T-helper 2 cell (primary cell): Measurements from ENCODE around the gene TMEM245.
"Not testable (repeated sequence)": the region's sequence is repeated elsewhere in the genome, so short reads cannot be mapped to it uniquely, and the experiment has no call there.

Experiments
- DNase-seq, 5 experiments: peaks; one replicate each; pipeline versions ENCODE4 v3.0.0 to v3.0.0-alpha.2; 2012 to 2022

TMEM245 gene

DNA sequence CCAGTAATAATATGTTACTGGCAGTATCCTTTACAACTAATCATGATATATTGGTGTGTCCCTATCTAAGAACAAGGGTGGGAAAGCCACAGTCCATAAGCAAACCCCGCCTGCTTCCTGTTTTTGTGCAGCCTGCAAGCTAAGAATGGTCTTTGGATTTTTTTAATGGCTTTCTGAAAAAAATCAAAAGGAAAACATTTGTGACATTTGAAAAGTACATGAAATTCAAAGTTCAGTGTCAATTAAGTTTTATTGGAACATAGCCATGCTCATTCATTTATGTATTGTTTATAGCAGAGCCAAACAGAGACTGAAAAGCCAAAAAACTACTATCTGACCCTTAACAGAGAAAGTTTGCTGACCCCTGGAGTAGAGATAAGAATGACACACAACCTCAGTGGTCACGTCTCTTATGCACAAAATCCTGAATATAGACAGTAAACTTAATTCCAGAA lies 12.8 kb upstream of the TMEM245 start:
- no peak for DNase-seq

DNA sequence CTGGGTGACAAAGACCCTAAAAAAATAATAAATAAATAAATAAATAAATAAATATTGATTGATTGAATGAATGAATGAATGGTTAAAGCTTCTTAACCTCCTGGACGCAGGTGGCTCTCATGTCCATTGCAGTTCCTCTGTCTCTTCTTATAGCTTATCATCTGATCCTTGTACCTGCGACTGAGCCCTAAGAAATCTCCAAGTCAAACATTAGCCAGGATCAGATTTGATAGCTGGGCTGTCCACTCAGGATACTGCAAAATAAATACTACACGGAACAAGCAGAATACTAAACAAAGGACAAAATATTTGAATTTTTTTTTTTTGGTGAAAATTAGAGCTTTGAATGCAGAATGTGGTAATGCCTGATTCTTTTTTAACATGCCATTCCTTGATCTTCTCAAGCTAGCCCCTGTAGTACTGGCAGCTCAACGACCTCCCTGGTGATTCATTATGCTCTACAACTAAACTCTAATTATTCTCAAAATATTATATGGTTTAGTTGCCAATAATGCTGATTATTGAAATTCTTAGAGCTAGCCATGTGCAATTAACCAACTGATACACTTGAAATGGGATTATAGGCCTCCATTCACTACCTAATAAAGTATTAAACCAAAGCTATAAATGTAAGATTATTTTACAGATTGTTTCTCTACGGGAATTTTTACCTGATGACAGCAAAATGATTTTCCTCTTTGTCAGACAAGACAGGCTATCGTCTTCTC lies 9.9 kb upstream of the TMEM245 start:
- DNase-seq = no peak

DNA sequence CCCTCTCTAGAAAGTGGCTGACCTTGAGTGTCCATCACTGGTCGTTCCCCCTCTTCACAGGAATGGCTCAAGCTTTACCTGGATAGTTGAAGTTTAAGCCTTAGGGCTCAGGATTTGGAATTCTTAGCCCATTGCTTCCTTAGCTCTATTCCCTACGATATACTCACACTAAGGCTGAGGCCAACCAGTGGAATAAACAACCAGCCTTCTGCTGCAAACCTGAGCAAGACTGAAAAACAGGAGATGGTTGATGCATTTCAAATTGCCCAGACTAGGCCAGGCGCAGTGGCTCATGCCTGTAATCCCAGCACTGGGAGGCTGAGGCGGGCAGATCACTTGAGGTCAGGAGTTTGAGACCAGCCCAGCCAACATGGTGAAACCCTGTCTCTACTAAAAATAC lies 6.9 kb upstream of the TMEM245 start:
- DNase-seq = not testable (repeated sequence)

DNA sequence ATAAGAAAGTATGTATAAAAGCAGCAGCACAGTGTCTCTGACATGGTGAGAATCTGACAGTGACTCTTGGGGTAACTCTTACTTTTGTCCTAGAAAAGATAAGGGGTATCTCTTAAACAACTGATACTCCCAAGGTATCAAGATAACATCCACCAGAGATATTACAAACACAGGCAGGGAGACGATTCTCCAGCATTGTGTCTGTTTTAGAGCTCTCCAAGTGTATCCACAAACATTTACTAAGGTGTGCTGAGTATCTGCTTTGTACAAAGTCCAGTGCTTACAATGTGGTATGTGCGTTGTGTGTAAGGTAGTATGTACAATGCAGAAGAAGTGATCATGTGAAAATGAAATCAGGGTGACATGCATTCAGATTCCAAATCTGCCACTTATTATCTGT lies 4.4 kb upstream of the TMEM245 start:
- no peak for DNase-seq

DNA sequence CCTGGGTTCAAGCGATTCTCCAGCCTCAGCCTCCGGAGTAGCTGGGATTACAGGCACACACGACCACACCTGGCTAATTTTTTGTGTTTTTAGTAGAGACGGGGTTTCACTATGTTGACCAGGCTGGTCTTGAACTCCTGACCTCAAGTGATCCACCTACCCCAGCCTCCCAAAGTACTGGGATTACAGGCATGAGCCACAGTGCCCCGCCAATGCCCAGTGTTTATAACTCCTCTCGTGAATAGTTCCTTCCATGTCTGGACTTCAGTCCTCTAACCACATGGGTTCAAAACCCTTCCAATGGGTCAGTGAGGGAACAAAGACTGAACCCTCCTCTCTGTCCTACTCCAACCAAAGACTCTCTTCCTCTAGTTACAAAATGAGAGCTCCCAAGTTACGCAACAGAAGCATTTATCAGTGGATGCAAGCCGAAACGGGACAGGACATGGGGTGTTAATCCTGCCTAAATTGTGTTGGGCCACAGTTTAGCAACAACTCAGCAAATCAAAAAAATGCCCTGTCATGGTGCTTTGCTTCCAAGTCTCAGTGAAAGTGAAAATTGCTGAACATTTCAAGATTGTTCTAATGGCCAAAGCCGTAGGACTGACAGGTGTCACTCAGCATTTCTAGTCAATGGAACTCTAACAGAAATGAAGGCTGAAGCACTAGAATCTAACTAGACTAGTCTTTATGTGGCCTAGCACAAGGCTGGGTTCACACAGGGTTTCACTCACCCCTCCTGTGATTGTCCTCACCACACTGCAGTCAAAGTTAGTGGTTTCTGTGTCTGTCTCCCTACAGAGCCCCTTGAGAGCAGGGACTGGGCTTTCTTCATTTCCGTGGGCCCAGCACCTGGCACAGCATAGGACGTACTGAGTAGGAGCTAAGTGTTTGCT lies 3.2 kb upstream of the TMEM245 start:
- no peak for DNase-seq

DNA sequence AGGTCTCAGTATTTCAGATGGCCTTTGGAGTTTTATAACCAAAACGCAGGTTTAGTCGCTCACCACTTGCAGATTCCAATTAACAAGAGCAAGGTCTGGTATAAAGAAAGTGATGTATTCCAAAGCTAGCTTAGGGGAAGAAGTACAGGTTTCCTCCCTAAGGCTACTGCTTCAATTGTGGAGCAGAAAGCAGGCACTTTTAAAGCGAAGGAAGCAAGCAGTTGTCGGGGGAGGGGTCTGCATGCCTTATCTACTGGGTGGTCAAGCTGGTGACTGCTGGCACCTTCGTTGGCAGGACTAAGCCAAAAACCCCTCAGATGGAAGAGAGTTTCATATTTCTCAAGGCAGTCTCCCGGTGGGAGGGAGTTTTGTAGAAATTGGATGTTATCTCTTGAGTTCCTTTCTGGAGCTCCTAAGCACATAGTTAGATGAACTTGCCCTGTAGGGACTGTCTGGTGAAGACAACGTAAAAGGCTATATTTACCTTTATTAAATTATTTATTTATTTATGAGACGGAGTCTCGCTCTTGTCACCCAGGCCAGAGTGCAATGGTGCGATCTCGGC lies 1.6 kb upstream of the TMEM245 start:
- no peak for DNase-seq

DNA sequence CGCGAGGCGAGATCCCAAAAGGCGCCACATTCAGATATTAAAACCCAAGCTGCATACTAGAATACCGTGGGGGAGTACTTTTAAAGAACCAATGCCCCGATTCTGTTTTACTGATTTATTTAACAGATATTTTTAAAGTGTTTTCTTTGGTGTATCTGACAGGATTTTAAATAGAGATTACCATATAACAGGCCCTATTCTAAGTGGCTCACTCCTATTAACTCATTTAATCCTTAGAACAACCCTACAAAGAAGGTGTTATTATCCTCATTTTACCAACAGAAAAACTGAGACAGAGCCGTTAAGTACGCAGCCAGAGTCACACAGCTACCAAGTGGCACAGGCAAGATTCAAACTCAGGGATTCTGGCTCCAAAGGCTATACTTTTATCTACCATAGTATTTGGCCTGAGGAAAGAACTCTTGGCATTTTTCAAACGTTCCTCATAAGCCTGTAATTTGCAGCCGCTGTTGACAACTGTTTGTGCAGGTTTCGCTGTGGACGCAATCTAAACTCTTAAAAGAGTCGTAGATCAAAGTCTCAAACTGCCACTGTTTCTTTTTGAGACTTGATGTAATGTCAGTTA lies 550 bp upstream of the TMEM245 start:
- DNase-seq = no peak

DNA sequence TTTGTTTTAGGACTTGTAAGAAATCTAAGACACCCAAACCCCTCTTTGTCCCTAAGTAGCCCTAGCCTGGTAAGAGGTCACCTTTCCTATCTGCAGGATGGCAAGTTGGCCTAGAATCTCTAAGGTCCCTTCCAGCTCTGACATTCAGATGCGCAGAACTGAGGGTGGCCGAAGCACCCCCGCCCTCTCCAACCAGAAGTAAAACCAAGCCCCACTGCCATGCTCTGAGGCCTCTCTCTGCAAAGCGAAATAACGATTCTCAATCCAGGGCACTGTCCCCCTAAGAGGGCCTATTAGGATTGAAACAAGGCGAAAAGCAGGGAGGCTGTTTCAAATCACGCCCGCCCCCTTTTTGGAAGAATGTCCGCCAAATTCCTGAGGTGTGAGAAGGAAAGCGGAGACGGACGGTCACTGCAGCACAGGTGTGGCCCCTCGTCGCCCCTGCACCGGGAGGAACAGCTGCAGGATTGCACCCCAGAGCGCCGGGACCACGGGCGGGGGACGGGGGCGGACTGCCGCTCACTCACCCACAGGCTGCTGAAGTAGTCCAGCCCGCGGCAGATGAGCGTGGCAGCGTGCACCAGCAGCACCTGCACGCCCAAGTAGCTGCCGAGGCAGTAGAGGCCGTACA lies 824 bp downstream of the TMEM245 start:
- DNase-seq = peak in 1 of 5 experiments; percentile 34

DNA sequence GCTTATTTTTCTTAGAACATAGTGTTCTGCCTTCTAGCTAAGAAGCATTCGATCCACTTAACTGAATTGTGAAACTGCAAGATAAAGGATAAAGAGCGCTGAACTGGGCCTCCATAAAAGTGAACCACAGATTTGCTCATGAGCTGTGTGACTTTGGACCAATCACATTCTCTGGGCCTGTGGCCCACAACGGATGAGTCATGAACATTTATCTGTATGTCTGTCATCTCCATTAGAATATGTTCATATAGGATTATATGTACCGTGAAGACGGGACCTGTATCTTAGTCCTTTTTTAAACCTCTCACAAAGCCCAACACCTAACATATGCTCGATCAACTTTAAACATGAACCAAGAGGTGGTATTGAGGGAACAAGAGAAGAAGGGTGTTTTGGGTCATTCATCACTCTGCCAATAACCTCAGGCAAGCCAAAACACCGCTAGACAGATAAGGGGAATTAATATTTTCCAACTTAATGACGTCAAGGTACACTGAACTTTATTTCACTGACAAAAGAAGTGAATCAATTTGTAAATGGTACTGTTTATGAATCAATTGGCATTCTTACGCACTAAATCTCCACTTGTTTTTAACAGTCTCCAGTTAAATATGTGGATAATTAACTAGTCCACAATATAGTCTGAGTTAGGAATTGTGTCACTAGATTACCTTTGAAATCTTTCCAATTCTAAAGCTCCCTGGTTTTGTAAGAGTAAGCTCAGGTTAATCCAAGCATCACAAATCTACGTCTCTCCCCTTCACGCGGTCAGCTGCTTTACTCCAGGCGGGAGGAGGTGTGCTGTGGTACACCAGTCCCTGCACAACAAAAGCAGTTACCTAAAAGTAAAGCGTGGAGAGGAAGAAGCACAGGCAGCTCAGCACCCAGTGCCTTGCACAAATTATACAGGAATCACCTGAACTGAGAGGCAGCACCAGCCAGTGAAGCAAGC lies 1.6 kb downstream of the TMEM245 start:
- peak in 3 of 5 experiments; percentile 26 to 89 (median 30) for DNase-seq

DNA sequence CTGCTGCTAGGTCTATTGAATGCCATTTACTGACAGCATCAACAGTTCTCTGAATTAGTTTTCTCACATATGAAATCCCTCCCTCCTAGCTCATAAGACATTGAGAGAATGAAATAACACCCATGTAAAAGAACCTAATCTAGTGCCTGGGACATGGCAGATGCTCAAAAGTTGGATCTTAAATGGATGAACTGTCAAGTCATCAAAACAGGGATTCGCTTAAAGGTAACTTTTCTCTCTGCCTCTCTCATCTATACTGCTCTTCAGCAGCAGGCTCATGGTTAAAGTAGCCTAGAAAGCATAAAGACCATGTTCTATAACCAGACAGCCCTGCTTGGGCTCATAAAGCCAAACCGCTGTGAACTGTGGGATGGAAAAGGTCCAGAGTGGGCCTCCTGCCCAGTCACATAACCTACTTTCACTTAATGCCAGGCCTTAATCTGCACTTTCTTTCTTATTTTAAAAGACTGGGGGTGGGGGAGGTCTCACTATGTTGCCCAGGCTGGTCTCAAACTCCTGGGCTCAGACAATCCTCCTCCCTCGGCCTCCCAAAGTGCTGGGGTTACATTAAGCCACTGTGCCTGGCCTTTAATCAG lies 3.7 kb downstream of the TMEM245 start:
- no peak for DNase-seq

DNA sequence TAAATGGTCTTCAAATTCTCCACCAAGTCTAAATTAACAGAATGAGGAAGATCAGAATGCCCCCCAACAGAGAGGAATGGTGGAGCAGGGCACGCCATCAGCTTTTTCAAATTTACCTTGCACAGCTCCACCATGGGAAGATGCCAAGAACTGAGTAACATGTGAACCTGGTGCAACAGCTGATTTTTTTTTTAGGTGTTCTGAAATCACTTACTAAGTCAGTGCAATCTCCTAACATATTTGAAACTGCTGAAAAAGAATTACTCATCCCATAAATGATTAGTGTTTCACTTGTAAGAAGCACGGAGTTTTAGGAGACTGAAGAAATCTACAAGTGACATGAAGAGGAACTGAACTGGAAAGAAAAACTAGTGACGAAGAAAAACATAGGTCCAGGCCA lies 5.1 kb downstream of the TMEM245 start:
- peak in 1 of 5 experiments; percentile 20 for DNase-seq

DNA sequence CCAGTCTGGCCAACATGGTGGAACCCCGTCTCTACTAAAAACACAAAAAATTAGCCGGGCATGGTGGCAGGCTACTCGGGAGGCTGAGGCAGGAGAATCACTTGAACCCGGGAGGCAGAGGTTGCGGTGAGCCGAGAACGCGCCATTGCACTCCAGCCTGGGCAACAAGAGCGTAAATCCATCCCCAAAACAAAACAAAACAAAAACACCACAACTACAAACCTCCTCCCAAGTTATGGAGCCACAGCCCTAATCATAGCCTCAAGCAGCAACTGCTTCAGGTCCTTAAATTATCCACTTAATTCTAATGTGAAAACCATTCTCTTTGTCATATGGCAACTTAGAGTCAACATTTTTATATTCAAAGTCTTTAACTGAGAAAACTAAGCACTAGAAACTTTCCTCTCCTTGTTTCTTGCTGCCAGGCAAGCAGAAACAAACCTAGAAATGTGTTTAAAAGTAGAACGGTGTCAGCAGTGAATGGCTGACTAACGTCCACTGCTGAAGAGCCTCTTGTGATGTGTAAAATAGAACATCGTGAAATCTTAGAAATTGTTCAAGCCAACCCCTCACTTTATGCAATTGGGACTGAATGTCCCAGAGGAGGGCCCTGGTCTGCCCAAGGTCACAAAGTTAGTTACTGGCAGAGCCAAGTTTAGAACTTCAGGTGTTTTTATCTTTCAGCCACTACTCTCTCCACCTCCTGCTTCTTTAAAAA lies 5.7 kb downstream of the TMEM245 start:
- no peak for DNase-seq

DNA sequence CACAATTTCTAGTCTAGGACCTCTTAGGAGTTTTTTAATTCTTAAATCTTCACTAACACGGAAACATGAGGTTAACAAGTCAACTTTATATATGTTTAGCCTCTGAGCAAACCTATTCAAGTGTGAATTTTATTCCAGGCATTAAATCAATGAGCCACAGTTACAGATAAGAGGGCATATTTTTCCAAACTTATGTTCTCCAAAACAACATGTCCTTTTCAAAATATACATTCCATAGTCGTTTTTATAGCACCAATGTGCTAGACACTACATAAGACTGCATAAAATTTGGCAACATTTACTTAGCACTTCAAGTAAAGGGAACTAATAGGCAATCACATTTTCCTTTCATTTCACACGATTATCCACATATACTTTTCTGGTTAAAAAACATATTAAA lies 6.5 kb downstream of the TMEM245 start:
- DNase-seq = no peak

DNA sequence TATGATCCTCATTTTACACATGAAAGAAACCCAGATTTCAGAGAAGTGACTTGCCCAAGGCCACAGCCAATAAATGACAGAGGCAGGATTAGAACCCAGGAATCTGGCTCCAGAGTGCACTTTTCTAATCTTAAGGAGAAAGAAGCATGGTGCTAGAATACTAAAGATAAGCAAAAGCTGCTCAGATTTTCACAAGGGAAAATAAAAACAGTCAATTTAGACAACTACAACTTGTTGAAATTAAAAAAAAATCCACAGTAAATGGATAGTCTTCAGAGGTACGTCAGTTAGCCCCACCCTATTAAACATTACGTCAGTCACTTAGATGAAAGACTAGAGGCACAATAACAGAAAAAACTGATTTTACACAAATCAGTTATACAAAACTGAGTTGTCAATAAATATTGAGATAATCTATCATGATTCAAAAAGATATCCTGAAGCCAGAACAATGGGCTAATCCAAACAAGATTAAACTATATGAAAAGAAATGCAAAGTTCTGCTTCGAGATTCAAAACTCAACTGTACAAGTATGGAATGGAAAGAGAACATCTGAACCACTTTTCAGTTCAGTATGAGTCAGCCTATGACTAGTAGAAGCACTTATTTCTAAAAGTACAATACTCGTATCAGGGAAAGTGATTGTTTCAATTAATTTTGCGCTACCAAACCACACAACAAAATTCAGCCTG lies 9.3 kb downstream of the TMEM245 start:
- peak in 2 of 5 experiments; percentile 23 to 81 for DNase-seq

DNA sequence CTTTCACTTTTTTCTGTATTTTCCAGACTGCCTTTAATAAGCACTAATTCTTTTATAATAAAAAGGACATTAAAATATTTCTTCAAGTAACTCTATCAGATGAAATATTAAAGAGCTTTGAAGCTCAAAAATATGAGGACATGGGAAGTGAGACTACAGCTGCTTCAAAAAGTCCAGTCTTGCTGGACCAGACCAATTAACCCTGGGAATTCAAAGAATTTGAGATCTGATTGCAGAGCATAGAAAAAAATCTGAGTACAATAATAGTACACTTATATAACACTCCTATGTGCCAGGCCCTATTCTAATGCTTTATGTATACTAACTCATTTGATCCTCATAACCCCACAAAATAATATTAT lies 9.8 kb downstream of the TMEM245 start:
- DNase-seq = no peak

DNA sequence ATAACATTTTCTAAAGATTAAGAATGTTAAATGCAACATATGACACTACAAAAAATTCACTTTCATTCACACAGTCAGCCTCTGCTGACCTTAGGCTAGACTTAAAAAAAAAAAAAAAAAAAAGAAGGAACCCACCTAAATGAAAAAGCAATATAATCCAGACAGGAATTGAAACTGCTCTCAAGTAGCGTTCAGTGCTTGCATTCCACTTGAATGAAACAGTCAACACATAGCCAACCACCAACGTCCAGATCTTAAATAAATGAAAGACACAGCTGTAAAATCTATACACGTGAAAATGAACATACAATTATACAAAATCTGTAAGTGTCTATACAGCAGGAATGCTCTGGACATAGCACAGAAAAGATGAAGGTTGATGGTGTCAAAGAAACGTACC lies 11.4 kb downstream of the TMEM245 start:
- DNase-seq = no peak

DNA sequence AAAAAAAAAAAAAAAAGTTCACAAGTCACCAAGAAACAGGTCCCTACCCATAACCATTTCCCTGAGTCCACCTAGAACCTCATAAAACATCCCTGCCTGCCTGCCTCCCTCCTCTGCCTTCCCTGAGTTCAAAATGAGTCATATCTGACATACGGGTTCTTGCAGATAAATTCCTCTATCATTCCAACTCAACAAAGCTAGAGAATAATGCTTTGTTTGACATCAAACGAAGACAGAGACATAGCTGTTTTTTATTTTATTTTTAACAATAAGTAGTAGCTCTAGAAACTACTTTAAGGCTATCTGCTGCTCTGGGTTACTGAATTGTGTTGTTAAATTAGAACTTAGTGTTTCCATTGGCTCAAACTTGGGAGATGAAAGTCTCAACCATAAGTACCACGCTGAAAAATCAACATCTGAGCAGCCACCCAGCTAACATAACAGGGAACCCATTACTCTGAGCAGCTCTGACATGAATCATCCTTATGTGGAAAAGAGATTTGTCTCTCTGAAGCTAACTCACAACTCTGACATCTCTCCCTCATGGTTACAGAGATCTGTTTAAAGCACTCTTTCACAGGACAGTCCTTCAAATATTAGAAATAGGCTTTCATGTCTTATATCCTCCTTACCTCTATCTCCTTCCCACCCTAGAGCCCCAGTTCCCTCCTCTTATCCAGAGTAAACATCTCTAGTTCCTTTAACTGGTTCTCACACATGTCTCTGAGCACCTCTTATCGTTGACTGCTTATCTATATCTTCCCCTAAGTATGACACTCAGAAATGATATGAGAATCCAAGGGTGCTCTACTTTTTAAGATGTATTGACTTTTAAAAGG lies 12.1 kb downstream of the TMEM245 start:
- peak in 1 of 5 experiments; percentile 67 for DNase-seq

DNA sequence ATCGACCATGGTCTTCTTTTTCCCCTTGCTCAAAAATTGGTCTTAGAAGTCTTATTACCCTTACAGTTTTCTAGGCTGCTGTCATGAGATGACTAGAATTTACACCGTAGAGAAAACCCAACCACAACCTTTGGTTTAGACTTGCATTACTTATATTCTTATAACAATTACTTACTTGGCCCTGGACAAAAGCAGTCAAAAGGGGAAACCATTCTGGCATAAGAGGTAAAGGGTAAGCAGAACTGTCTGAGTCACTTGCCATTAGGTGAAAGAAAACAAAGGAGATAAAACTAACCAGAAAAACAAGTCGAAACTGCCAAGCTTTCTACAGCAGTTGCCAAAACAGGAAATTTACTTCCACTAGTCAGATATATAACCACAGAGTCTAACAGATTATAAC lies 17.9 kb downstream of the TMEM245 start:
- DNase-seq = peak in 2 of 5 experiments; percentile 22 to 96

DNA sequence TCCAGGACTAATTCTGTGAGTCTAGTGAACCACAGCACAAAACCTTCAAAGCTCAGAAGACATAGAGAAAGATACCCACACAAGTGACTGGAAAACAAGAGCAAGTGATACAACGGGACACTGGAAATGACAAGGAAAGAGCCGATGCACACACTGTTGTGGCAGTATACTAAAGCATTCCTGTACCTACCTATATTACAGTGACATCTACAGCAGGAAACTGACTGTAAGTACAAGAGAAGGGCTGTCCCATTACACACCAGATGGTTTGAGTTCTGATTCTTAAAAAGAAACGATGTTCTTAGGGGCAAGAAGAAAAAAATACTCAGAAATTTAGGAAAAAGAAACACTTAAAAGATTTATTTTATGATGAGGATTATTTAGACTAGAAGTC lies 18.5 kb downstream of the TMEM245 start:
- DNase-seq = peak in 1 of 5 experiments; percentile 65
